ENCODE results near the gene CSH1. TPM values are rescaled to one million over a fixed set of nuclear protein-coding genes. Genes with fewer than 3 reads are reported as not detected.
"Not testable (repeated sequence)": the region's sequence is repeated elsewhere in the genome, so short reads cannot be mapped to it uniquely, and the experiment has no call there.

The CSH1 gene
- total RNA-seq, 1 experiment from 2014 or later, result not detected

DNA sequence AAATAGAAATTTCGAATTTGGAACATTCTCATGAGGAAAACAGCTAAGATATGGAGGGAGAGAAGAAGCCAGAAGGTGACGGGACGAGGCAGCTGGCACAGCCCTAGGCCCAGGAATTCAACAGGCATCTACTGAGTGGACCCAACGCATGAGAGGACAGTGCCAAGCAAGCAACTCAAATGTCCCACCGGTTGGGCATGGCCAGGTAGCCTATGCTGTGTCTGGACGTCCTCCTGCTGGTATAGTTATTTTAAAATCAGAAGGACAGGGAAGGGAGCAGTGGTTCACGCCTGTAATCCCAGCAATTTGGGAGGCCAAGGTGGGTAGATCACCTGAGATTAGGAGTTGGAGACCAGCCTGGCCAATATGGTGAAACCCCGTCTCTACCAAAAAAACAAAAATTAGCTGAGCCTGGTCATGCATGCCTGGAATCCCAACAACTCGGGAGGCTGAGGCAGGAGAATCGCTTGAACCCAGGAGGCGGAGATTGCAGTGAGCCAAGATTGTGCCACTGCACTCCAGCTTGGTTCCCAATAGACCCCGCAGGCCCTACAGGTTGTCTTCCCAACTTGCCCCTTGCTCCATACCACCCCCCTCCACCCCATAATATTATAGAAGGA, 20.3 kb upstream of the CSH1 start:
- CTCF ChIA-PET, result no interaction called here
- Mint-ChIP-seq H3K9me3 (ENCODE audit: low read depth, unreplicated experiment) (no peaks in the 10 kb centered on the region), H3K4me3 (ENCODE audit: low read depth, unreplicated experiment) (no peak overlapping the region), H3K36me3 (ENCODE audit: insufficient read depth, unreplicated experiment) (no peaks in the 10 kb centered on the region), H3K4me1 (ENCODE audit: low read depth, unreplicated experiment) (no peaks in the 10 kb centered on the region), H3K27ac (ENCODE audit: unreplicated experiment) (no peak overlapping the region), H3K27me3 (ENCODE audit: unreplicated experiment) (peaks cover 72% of the 10 kb centered on the region)
- no TSS peak for BruUV-seq (replicated peaks)
- intact Hi-C loops (cut with micrococcal nuclease; ENCODE audit: unreplicated experiment), result loop anchor here (10.0 kb wide), 1 partner anchor 218 kb away; the partner anchor contains the start of gene ERN1
- DNase-seq, result no peak
- TF ChIP-seq, protein P1, sequence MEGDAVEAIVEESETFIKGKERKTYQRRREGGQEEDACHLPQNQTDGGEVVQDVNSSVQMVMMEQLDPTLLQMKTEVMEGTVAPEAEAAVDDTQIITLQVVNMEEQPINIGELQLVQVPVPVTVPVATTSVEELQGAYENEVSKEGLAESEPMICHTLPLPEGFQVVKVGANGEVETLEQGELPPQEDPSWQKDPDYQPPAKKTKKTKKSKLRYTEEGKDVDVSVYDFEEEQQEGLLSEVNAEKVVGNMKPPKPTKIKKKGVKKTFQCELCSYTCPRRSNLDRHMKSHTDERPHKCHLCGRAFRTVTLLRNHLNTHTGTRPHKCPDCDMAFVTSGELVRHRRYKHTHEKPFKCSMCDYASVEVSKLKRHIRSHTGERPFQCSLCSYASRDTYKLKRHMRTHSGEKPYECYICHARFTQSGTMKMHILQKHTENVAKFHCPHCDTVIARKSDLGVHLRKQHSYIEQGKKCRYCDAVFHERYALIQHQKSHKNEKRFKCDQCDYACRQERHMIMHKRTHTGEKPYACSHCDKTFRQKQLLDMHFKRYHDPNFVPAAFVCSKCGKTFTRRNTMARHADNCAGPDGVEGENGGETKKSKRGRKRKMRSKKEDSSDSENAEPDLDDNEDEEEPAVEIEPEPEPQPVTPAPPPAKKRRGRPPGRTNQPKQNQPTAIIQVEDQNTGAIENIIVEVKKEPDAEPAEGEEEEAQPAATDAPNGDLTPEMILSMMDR (IDR thresholded peaks at IDR 0.05; ENCODE audit: unreplicated experiment), result no peak

DNA sequence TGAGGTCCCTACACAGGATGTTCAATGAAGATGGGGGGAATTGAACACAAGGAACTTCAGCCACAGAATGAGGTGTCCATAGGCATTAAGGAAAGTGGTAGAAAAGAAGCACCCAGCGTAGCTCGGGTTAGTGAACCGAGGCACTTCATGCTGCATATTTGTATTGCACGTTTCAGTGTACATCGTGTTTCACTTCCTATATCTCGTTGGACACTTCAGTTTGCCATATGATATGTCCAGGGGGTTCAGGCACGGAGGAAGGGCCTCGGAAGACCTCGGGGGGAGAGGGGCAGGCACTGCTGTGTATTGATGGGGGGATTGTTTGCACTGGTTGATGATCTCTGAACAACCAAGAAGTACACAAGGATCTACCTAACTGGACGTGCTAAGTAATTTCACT, 19.4 kb upstream of the CSH1 start:
- intact Hi-C loops (cut with micrococcal nuclease; ENCODE audit: unreplicated experiment), result loop anchor here (10.0 kb wide), 1 partner anchor 219 kb away; the partner anchor contains the start of gene ERN1
- CTCF ChIA-PET, result interaction anchor here (0.6 kb wide), 1 partner anchor 38 kb away, joined by 3 read pairs; no protein-coding TSS in a partner anchor
- not testable (repeated sequence) for H3K36me3 Mint-ChIP-seq (ENCODE audit: insufficient read depth, unreplicated experiment); H3K27ac Mint-ChIP-seq (ENCODE audit: unreplicated experiment); H3K9me3 Mint-ChIP-seq (ENCODE audit: low read depth, unreplicated experiment); DNase-seq; BruUV-seq (replicated peaks); H3K4me3 Mint-ChIP-seq (ENCODE audit: low read depth, unreplicated experiment); H3K4me1 Mint-ChIP-seq (ENCODE audit: low read depth, unreplicated experiment)
- peaks cover 81% of the 10 kb centered on the region for H3K27me3 Mint-ChIP-seq (ENCODE audit: unreplicated experiment)

DNA sequence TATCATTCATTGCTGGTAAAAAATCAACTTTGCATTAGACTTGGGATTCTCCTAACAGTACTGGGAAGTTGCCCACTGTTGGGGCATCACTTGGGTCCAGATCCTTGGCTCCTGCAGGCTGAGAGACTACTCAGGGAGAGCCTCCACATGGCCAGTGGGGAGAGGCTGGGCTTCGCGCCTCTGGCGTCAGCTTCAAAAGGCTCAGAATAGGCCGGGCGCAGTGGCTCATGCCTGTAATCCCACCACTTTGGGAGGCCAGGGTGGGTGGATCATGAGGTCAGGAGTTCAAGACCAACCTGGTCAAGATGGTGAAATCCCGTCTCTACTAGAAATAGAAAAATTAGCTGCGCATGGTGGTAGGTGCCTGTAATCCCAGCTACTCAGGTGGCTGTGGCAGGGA, 18.1 kb upstream of the CSH1 start:
- TF ChIP-seq, protein P1 (IDR thresholded peaks at IDR 0.05; ENCODE audit: unreplicated experiment), result no peak
- Mint-ChIP-seq H3K36me3 (ENCODE audit: insufficient read depth, unreplicated experiment) (no peaks in the 10 kb centered on the region), H3K9me3 (ENCODE audit: low read depth, unreplicated experiment) (no peaks in the 10 kb centered on the region), H3K4me1 (ENCODE audit: low read depth, unreplicated experiment) (no peaks in the 10 kb centered on the region), H3K27me3 (ENCODE audit: unreplicated experiment) (peaks cover 83% of the 10 kb centered on the region), H3K27ac (ENCODE audit: unreplicated experiment) (no peak overlapping the region), H3K4me3 (ENCODE audit: low read depth, unreplicated experiment) (no peak overlapping the region)
- intact Hi-C loops (cut with micrococcal nuclease; ENCODE audit: unreplicated experiment), result loop anchor here (10.0 kb wide), 1 partner anchor 220 kb away; the partner anchor contains the start of gene ERN1
- CTCF ChIA-PET, result no interaction called here
- BruUV-seq (replicated peaks), result no TSS peak
- DNase-seq, result no peak

DNA sequence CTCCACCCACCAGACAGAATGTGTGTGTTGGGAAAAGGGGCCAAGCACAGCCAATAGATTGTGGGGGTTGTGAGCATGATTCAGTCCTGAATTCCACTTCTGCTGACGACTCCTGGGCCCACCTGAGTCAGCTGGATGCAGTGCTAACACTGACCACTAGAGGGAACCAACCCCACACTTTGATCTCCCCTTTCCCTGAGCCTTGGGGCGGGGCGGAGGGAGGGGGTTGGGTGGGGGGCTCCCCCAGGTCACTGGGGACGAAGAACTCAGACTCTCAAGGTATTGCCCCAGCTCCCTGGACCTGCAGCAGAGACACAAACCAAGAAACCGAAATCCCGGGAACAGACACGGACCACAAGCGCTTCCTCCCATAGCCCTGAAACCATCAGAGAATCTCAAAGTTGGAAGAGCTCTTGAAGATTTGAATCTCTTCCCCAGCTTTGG, 15.3 kb upstream of the CSH1 start:
- no peaks in the 10 kb centered on the region for H3K4me1 Mint-ChIP-seq (ENCODE audit: low read depth, unreplicated experiment)
- peaks cover 73% of the 10 kb centered on the region for H3K27me3 Mint-ChIP-seq (ENCODE audit: unreplicated experiment)
- TF ChIP-seq, protein P1 (IDR thresholded peaks at IDR 0.05; ENCODE audit: unreplicated experiment), result peak; percentile 70
- H3K9me3 Mint-ChIP-seq (ENCODE audit: low read depth, unreplicated experiment), result no peaks in the 10 kb centered on the region
- CTCF ChIA-PET, result interaction anchor here (0.6 to 1.4 kb wide), 4 partner anchors 25 to 222 kb away, joined by 3 to 7 read pairs (median 4); partner anchors contain the start of gene GH2
- H3K4me3 Mint-ChIP-seq (ENCODE audit: low read depth, unreplicated experiment), result no peak overlapping the region
- peak; percentile 54 for DNase-seq
- no peak overlapping the region for H3K27ac Mint-ChIP-seq (ENCODE audit: unreplicated experiment)
- H3K36me3 Mint-ChIP-seq (ENCODE audit: insufficient read depth, unreplicated experiment), result no peaks in the 10 kb centered on the region
- no TSS peak for BruUV-seq (replicated peaks)
- intact Hi-C loops (cut with micrococcal nuclease; ENCODE audit: unreplicated experiment), result loop anchor here (10.0 kb wide), 1 partner anchor 223 kb away; the partner anchor contains the start of gene ERN1

Measured in Calu3 (cell line).